ENCODE results near the gene HILPDA.
"Not testable (repeated sequence)": the region's sequence is repeated elsewhere in the genome, so short reads cannot be mapped to it uniquely, and the experiment has no call there.

The HILPDA gene

DNA sequence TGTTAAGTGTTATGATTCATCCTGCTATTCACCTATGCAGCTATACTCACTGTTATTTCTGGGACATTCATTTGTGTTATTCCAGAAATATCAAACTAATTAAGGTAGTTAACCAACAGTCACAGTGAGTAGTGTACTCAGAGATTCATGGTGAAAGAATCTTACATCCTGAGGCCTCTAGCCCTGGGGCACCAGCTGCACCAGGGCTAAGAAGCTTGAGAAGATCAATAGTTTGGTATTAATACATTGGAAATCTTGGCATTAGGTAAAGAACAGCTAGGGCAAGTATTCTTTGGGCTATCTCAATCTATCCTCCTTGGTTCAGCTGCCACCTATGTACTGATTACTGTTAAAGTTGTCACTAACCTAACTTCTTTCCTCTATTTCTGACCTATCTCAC is 11.2 kb downstream of the HILPDA start:
- not testable (repeated sequence) for DNase-seq

GRCh38 chr7:128476402-128477335 is 21.0 kb downstream of the HILPDA start, which contains the start of gene METTL2B:
Gene METTL2B (plus strand): TSS chr7:128476748. CDS start chr7:128476766, 18 bp downstream.
- DNase-seq: peak; percentile 82

DNA sequence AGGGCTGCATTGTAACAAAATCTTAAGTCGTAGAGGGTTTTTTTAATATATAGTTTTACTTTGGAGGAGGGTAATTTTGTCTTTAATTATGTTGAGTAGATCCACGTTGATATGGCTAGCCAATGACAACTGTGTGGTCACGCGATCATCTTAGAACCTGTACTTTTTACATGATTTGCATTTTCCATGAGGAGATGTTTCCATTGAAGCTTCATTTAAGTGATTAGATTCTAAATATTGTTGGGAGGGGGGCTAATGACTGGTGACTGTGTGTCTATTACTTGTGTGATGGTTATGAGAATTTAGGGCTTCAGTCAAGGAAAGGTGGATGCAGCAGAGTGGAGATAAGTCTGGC is 21.6 kb downstream of the HILPDA start:
- DNase-seq: not testable (repeated sequence)

DNA sequence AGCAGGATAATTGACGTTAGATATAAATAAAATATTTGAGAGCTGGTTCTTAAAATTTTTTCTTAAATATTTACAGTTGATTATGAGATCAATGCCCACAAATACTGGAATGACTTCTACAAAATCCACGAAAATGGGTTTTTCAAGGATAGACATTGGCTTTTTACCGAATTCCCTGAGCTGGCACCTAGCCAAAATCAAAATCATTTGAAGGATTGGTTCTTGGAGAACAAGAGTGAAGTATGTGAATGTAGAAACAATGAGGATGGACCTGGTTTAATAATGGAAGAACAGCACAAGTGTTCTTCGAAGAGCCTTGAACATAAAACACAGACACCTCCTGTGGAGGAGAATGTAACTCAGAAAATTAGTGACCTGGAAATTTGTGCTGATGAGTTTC is 23.4 kb downstream of the HILPDA start:
- DNase-seq: not testable (repeated sequence)

DNA sequence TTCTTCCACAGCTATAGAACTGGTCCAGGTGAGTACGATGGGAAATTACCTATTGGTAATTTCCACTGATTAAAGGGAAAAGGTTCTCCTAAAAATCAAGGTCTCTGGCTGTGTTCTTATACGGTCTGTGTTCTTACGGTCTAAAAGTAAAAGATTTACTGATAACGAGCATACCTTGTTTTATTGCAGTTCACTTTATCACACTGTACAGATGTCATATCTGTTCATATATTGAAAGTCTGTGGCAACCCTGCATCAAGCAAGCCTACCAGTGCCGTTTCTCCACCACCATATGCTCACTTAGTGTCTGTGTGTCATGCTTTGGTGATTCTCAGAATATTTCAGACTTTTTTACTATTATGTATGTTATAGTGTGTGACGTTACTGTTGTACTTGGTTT is 32.5 kb downstream of the HILPDA start:
- DNase-seq: not testable (repeated sequence)

DNA sequence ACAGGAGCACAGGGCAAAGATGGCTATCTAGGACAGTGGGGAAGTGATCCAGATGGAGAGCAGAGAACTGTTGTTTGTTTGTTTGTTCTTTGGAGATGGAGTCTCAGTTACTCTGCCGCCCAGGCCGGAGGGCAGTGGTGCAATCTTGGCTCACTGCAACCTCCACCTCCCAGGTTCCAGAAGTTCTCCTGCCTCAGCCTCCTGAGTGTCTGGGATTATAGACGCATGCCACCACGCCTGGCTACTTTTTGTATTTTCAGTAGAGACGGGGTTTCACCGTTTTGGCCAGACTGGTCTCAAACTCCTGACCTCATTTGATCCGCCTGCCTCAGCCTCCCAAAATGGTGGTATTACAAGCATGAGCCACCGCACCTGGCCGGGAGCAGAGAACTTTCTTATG is 41.7 kb downstream of the HILPDA start:
- no peak for DNase-seq

DNA sequence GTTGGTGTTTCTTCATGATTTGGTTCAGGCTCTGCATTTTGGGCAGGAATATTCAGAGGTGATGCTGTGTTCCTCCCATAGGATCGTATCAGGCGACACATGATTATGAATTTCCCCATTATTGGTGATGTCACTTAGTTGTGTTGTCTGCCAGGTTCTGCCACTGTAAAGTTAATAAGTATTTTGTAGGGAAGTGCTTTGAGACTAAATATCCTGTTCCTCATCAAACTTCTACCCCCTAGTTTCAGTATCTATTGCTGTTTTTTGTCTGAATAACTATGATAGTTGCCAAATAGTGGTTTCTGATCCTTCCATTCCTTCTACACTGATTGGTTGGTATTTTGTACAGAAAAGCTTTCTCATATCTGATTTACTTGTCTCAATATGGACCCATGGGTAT is 49.7 kb downstream of the HILPDA start:
- DNase-seq: not testable (repeated sequence)

DNA sequence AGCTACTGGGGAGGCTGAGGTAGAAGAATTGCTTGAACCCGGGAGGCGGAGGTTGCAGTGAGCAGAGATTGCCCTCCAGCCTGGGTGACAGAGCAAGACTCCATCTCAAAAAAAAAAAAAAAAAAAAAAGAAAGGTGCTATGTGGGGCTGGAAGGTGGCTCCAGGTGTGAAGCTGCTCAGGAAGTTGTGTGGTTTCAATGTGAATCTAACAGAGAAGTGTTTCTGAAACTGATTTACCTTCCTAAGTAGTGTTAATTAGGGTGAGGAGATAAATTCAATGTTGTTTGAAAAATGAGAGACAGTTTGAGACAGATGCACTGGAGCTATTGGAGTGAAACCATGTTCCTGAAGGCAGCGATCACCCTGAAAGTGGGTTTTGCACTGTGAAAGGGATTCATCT is 51.1 kb downstream of the HILPDA start:
- DNase-seq: not testable (repeated sequence)

GRCh38 chr7:128507321-128507993 is 51.8 kb downstream of the HILPDA start:
- not testable (repeated sequence) for DNase-seq

Measured in kidney glomerular epithelial cell (primary cell).